HepG2 (cell line): Measurements from ENCODE around the gene SLC9A1. TPM values are rescaled to one million over a fixed set of nuclear protein-coding genes. Genes with fewer than 3 reads are reported as not detected.

Source experiments
- ATAC-seq: fragments of 200-7000 bp; cut with Tn5 transposase; 3 replicates; pipeline ENCODE4 v1.9.1; 2020; ENCODE audit warnings: mild to moderate bottlenecking, moderate library complexity
- BruUV-seq: library from RNA; stranded (reverse); fragments of 400-500 nt; replicated peaks from 2 replicates; lab custom pipeline; 2021; lab: Mats Ljungman, UMichigan
- CTCF ChIA-PET: fragments of 300-600 bp; formaldehyde crosslinking; extraction: SDS; loops from one replicate; lab custom pipeline; 2021; ENCODE audit warnings: low total read pairs, inconsistent platforms, low intra/inter-chr PET ratio; lab: Yijun Ruan, JAX
- POLR2A ChIA-PET: fragments of 350-600 bp; sonication (Branson Sonifier 250); formaldehyde crosslinking; loops from one replicate; lab custom pipeline; 2020; ENCODE audit warnings: antibody characterized with exemption, inconsistent platforms; lab: Yijun Ruan, JAX
- DNase-seq: peaks from one replicate; pipeline ENCODE4 v3.0.0-alpha.2; 2015; ENCODE audit warnings: low spot score
- FAIRE-seq: peaks from 3 replicates; lab custom pipeline; 2011; peaks lifted over from hg19 to GRCh38; lab: Jason Lieb, UNC
- H2AFZ ChIP-seq: one replicate; pipeline ENCODE4 v1.6.1; 2011; ENCODE audit warnings: low read length, inconsistent platforms
- H3K27ac ChIP-seq: fragments of 300-600 bp; 3 replicates; pipeline ENCODE4 v1.8.0; 2011; ENCODE audit warnings: mixed run types, mild to moderate bottlenecking, mixed read lengths, low read length, inconsistent platforms; ENCODE audit not compliant: insufficient read depth; ENCODE audit errors: extremely low read length
- H3K27me3 ChIP-seq, 2 experiments: fragments of 200-600 bp in 1 of 2; 2 replicates in 1 of 2; 3 replicates in 1 of 2; pipeline versions ENCODE4 v1.6.0 to v1.8.0; 2011; ENCODE audit warnings: low read length in 2 of 2, mild to moderate bottlenecking in 2 of 2, moderate library complexity in 2 of 2, inconsistent platforms in 1 of 2; ENCODE audit not compliant: insufficient read depth in 2 of 2, control insufficient read depth in 1 of 2
- H3K36me3 ChIP-seq, 2 experiments: fragments of 200-600 bp in 1 of 2; replicated peaks in 1 of 2; 2 replicates in 1 of 2; 3 replicates in 1 of 2; pipeline versions ENCODE4 v1.5.1 to v1.8.0; 2011; ENCODE audit warnings: low read length in 2 of 2, inconsistent platforms in 1 of 2; ENCODE audit not compliant: insufficient read depth in 2 of 2, control insufficient read depth in 1 of 2
- H3K4me1 ChIP-seq: 2 replicates; pipeline ENCODE4 v1.5.1; 2012; ENCODE audit warnings: low read length, inconsistent platforms; ENCODE audit not compliant: insufficient read depth
- H3K4me2 ChIP-seq: 2 replicates; pipeline ENCODE4 v1.6.0; 2011; ENCODE audit warnings: low read depth, low read length, inconsistent platforms
- H3K4me3 ChIP-seq, 3 experiments: fragments of 200-600 bp in 1 of 3; sonication (generic), shearing (Covaris generic) in 1 of 3; replicated peaks in 1 of 3; 2 replicates each; pipeline ENCODE4 v1.5.1; 2011 to 2016; ENCODE audit warnings: low read length in 3 of 3, inconsistent platforms in 2 of 3, low read depth in 2 of 3, mild to moderate bottlenecking in 2 of 3, control low read depth in 1 of 3, mixed read lengths in 1 of 3; ENCODE audit not compliant: insufficient read depth in 1 of 3
- H3K79me2 ChIP-seq: one replicate; pipeline ENCODE4 v1.6.1; 2011; ENCODE audit warnings: low read length, inconsistent platforms; ENCODE audit not compliant: insufficient read depth
- H3K9ac ChIP-seq: 2 replicates; pipeline ENCODE4 v1.6.0; 2011; ENCODE audit warnings: mild to moderate bottlenecking, low read depth, low read length, inconsistent platforms; ENCODE audit not compliant: insufficient read depth
- H3K9me3 ChIP-seq: 2 replicates; pipeline ENCODE4 v1.5.1; 2012; ENCODE audit warnings: mild to moderate bottlenecking, low read length
- H4K20me1 ChIP-seq: 2 replicates; pipeline ENCODE4 v1.6.0; 2011; ENCODE audit warnings: inconsistent platforms, mild to moderate bottlenecking, low read length, moderate library complexity; ENCODE audit not compliant: insufficient read depth
- DPF2 ChIP-seq: sonication (generic); formaldehyde crosslinking; IDR thresholded peaks from 2 replicates; pipeline ENCODE4 v1.4.0; 2020; ENCODE audit warnings: mild to moderate bottlenecking, low read depth, missing genetic modification reagents, borderline replicate concordance
- TARDBP ChIP-seq: sonication (generic); formaldehyde crosslinking; IDR thresholded peaks from 2 replicates; pipeline ENCODE4 v1.8.0; 2022; ENCODE audit warnings: mild to moderate bottlenecking, missing genetic modification reagents
- TCF7 ChIP-seq: sonication (generic); IDR thresholded peaks from 2 replicates; pipeline ENCODE4 v1.6.1; 2016; ENCODE audit warnings: antibody characterized with exemption, low read depth
- ZNF180 ChIP-seq: sonication (generic); formaldehyde crosslinking; IDR thresholded peaks from 2 replicates; pipeline ENCODE4 v1.4.0; 2020; ENCODE audit warnings: low read depth, missing genetic modification reagents, borderline replicate concordance
- ZNF232 ChIP-seq: sonication (generic); formaldehyde crosslinking; IDR thresholded peaks from 2 replicates; pipeline ENCODE4 v1.4.0; 2020; ENCODE audit warnings: missing genetic modification reagents, borderline replicate concordance
- ZNF235 ChIP-seq: sonication (generic); formaldehyde crosslinking; IDR thresholded peaks from 2 replicates; pipeline ENCODE4 v1.8.1; 2023; ENCODE audit warnings: mild to moderate bottlenecking, missing genetic modification reagents, borderline replicate concordance
- ZNF441 ChIP-seq: sonication (generic); formaldehyde crosslinking; IDR thresholded peaks from 2 replicates; pipeline ENCODE4 v1.7.0; 2021; ENCODE audit warnings: missing genetic modification reagents, borderline replicate concordance
- ZNF766 ChIP-seq: sonication (generic); formaldehyde crosslinking; IDR thresholded peaks from 2 replicates; pipeline ENCODE4 v1.5.0; 2020; ENCODE audit warnings: missing genetic modification reagents, borderline replicate concordance
- WGBS: methylation state at CpG from one replicate; pipeline ENCODE4 v1.1.6; 2017; ENCODE audit warnings: low lambda C conversion rate; 5-methylcytosine and 5-hydroxymethylcytosine counted together
- in situ Hi-C: cut with HindIII; loops from 2 replicates; pipeline ENCODE4 v1.10.0; 2017; ENCODE audit warnings: low pct_unique_long_range_greater_than_20kb; ENCODE audit not compliant: extremely low pct_ligation_motif_present
- intact Hi-C: fragments of 100-400 bp; cut with micrococcal nuclease; formaldehyde crosslinking; loops from one replicate; pipeline ENCODE4 v1.10.0; 2022; ENCODE audit not compliant: unreplicated experiment
- polyA plus RNA-seq, 8 experiments: library from polyadenylated mRNA; depleted of rRNA in 3 of 8; stranded (reverse) in 7 of 8; unstranded in 1 of 8; fragments of >200 nt; fragmentation: Illumina TruSeq in 4 of 8; extraction: Trizol in 4 of 8; gene quantifications; 2 replicates each; pipeline versions ENCODE4 v1.2.1 to v1.2.3, GENCODE V29; 2011 to 2016; ENCODE audit warnings: low read depth in 4 of 8, missing spikeins in 1 of 8, mixed read lengths in 1 of 8; ENCODE audit not compliant: insufficient read depth in 1 of 8
- total RNA-seq, 5 experiments: library from RNA; depleted of rRNA; stranded (reverse); fragments of >200 nt; fragmentation: Illumina TruSeq; extraction: Trizol; gene quantifications; 2 replicates each; pipeline ENCODE4 v1.2.3, GENCODE V29; 2016; ENCODE audit warnings: low read depth in 1 of 5
- TF ChIP-seq, protein P1 (sequence below): sonication (generic); formaldehyde crosslinking; IDR thresholded peaks from 2 replicates; pipeline ENCODE4 v1.4.0; 2020; ENCODE audit warnings: missing genetic modification reagents
- TF ChIP-seq, protein P2 (sequence below): sonication (generic); formaldehyde crosslinking; IDR thresholded peaks from 2 replicates; pipeline ENCODE4 v1.5.0; 2020; ENCODE audit warnings: mild to moderate bottlenecking, missing genetic modification reagents, moderate library complexity

Gene SLC9A1
- total and polyA plus RNA-seq, 2 of the 13 experiments (the other 11 are each of a cell fraction or from before 2014, with no cell fraction given) = 1.4 to 2.9 TPM

DNA sequence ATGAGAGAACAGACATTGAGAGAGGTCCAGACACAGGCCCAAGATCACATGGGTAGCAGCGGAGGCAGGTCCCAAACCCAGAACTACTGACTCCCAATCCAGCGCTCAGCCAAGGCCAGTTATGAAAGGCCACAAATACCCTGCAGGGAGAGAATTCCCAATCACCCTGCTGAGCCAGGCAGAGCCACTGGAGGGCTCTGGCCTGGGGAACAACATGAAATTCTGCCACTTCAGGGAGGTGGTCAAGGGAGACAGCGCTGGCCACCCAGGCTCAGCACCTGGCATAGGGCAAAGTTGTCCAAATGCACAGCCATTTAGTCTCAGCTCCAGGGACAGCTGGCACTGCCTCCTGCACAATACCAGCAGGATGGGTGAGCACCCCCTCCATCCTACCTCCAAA lies 27.5 kb downstream of the SLC9A1 start:
- intact Hi-C loops = no loop called here
- H3K9ac ChIP-seq = no peak overlapping the region
- no peak overlapping the region for H3K27ac ChIP-seq
- in situ Hi-C loops = no loop called here
- H3K4me1 ChIP-seq = peaks cover 15% of the 10 kb centered on the region
- no peak overlapping the region for H3K4me2 ChIP-seq
- TF ChIP-seq ZNF441 = no peak
- TF ChIP-seq, protein P1, sequence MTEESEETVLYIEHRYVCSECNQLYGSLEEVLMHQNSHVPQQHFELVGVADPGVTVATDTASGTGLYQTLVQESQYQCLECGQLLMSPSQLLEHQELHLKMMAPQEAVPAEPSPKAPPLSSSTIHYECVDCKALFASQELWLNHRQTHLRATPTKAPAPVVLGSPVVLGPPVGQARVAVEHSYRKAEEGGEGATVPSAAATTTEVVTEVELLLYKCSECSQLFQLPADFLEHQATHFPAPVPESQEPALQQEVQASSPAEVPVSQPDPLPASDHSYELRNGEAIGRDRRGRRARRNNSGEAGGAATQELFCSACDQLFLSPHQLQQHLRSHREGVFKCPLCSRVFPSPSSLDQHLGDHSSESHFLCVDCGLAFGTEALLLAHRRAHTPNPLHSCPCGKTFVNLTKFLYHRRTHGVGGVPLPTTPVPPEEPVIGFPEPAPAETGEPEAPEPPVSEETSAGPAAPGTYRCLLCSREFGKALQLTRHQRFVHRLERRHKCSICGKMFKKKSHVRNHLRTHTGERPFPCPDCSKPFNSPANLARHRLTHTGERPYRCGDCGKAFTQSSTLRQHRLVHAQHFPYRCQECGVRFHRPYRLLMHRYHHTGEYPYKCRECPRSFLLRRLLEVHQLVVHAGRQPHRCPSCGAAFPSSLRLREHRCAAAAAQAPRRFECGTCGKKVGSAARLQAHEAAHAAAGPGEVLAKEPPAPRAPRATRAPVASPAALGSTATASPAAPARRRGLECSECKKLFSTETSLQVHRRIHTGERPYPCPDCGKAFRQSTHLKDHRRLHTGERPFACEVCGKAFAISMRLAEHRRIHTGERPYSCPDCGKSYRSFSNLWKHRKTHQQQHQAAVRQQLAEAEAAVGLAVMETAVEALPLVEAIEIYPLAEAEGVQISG (CRISPR knock-in tag) = peak; percentile 48; the same call in 1 of the 2 replicates
- TF ChIP-seq, protein P2, sequence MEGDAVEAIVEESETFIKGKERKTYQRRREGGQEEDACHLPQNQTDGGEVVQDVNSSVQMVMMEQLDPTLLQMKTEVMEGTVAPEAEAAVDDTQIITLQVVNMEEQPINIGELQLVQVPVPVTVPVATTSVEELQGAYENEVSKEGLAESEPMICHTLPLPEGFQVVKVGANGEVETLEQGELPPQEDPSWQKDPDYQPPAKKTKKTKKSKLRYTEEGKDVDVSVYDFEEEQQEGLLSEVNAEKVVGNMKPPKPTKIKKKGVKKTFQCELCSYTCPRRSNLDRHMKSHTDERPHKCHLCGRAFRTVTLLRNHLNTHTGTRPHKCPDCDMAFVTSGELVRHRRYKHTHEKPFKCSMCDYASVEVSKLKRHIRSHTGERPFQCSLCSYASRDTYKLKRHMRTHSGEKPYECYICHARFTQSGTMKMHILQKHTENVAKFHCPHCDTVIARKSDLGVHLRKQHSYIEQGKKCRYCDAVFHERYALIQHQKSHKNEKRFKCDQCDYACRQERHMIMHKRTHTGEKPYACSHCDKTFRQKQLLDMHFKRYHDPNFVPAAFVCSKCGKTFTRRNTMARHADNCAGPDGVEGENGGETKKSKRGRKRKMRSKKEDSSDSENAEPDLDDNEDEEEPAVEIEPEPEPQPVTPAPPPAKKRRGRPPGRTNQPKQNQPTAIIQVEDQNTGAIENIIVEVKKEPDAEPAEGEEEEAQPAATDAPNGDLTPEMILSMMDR (CRISPR knock-in tag) = peak; percentile 19; the same call in 1 of the 2 replicates
- no peaks in the 10 kb centered on the region for H3K27me3 ChIP-seq
- ATAC-seq (peak; percentile 64), DNase-seq (no peak), FAIRE-seq (no peak)
- BruUV-seq = no TSS peak
- no peaks in the 10 kb centered on the region for H3K9me3 ChIP-seq
- no peak overlapping the region for H2AFZ ChIP-seq
- CTCF ChIA-PET = no interaction called here
- POLR2A ChIA-PET = no interaction called here
- no peaks in the 10 kb centered on the region for H3K36me3 ChIP-seq
- no peak overlapping the region for H3K4me3 ChIP-seq
- H3K79me2 ChIP-seq = no peaks in the 10 kb centered on the region
- WGBS = 100% methylated on average over 1 of the region's 3 CpGs
- no peaks in the 10 kb centered on the region for H4K20me1 ChIP-seq

DNA sequence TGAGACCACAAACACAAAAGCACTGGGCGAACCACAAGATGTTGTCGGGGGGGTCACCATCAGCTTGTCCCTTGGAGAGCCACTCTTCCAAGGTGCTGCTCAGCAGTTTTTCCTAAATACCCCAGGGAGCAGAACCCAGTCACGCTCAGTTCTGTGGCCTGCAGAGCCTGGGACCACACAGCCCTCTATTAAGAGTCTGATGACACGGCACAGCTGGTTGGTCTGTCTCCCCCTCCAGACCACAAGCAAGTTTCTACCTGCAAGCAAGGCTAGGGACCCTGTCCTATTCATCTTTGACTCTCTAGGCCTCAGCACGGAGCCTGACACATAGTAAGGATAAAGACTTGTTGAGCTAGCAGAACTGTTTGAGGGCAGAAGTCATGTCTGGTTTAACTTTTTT lies 28.5 kb downstream of the SLC9A1 start:
- FAIRE-seq = no peak
- Histone ChIP-seq H3K27me3 (no peaks in the 10 kb centered on the region), H3K4me1 (peaks cover 14% of the 10 kb centered on the region), H3K9ac (no peak overlapping the region), H2AFZ (no peak overlapping the region), H3K9me3 (no peaks in the 10 kb centered on the region), H3K4me2 (no peak overlapping the region), H3K27ac (no peak overlapping the region), H4K20me1 (no peaks in the 10 kb centered on the region), H3K4me3 (no peak overlapping the region), H3K79me2 (no peaks in the 10 kb centered on the region), H3K36me3 (no peaks in the 10 kb centered on the region)
- no peak for DNase-seq
- intact Hi-C loops (no loop called here), in situ Hi-C loops (no loop called here)
- CTCF ChIA-PET = no interaction called here
- POLR2A ChIA-PET = no interaction called here
- 94% methylated on average over 3 of the region's 5 CpGs for WGBS
- BruUV-seq = no TSS peak
- no peak for TF ChIP-seq ZNF235 (CRISPR knock-in tag)
- TF ChIP-seq DPF2 = no peak
- no peak for TF ChIP-seq ZNF766 (CRISPR knock-in tag)
- TF ChIP-seq ZNF180 (CRISPR knock-in tag) = no peak
- TF ChIP-seq ZNF232 (CRISPR knock-in tag) = no peak
- no peak for TF ChIP-seq TARDBP
- TF ChIP-seq TCF7 = no peak
- ATAC-seq = no peak
